Islet precursor cell (in vitro differentiated cells): ENCODE results near the gene RFC2.

Experiments used
- DNase-seq: peaks from one replicate; pipeline ENCODE4 v3.0.0-alpha.2; 2018

RFC2 gene

GRCh38 chr7:74185636-74186035, 68.6 kb downstream of the RFC2 start:
- no peak for DNase-seq

DNA sequence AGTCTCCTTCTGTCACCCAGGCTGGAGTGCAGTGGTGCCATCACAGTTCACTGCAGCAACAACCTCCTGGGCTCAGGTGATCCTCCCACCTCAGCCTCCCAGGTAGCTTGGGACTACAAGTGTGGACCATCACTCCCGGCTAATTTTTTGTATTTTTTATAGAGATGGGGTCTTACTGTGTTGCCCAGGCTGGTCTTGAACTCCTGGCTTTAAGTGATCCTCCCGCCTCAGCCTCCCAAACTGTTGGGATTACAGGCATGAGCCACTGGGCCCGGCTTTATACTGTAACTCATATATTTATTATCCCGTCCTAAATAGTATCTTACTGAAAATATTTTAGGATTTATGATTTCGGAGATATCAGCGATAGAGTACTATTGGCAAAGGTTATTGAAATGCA, 69.2 kb downstream of the RFC2 start:
- no peak for DNase-seq

DNA sequence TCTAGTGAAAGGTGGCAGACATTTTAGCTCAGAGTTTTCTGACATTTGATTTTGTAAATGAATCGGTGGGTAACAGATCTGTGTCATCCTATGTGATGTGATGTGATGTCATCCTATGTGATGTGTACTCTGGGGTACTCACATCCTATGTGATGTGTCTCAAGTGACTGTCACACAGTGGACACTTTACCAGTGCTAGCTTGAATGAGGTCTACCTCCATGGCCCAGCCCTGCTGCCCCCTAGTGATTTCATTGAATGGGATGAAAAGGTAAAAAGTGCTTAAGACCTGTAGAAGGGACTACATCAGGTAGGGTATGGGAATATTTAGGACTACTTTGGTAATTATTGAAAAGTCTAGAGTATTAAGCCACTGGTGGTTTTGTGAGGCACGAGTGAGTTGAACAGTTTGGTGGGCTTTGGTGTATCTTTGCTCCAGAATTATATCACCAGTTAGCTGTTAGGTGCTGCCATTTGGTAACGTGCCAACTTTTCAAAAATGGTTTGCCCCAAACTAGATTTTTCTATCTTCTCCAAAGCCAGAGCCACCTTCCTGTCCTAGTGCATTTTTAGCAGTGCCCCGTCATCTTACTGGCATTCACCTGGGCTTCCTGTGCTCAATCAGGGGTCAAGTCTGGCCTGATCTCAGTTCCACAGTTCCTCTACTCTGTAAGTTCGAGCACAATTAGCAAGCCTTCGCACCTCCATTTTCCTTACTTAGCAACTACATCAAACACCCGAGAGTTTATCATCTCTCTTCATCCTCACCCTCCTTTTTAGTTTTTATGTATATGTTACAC, 70.3 kb downstream of the RFC2 start:
- DNase-seq = no peak

GRCh38 chr7:74183142-74183541, 71.1 kb downstream of the RFC2 start:
- no peak for DNase-seq

DNA sequence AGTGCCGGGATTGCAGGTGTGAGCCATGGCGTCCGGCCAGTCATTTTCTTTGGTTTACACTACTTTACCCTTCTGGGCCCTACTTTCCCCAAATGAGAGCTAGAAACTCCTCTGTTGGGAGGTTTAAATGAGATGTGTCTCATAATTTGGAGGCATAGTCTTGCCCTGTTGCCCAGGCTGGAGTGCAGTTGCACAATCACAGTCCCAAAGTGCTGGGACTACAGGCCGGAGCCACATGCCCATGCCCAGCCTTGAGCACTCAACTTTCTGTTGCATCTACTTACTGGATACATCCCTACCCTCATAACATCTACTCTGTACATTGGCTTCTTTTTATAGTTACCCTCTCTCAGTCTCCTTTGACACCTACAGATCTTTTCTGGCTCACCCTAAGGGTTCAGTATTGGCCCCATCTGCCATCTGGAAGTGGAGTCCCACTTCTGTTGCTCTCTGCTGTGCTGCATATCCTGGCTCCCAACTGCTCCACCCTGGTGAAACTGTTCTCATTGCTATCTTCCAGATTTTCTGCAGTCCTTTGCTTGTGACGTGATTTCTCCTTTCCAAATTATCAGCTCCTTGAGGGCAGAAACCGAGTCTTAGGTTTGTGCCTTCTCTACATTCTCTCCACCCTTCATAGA, 71.6 kb downstream of the RFC2 start:
- no peak for DNase-seq

- no peak for DNase-seq
Measured at GRCh38 chr7:74181821-74182220, 72.4 kb downstream of the RFC2 start.
